Esophagus (tissue), 2 donors: ENCODE results near the gene MGST2. TPM values are rescaled to one million over a fixed set of nuclear protein-coding genes. Genes with fewer than 3 reads are reported as not detected.

Source experiments
- H3K27ac ChIP-seq, 2 donors: one replicate each; pipeline ENCODE4 v1.5.1; 2013; ENCODE audit warnings: low read depth in 2 of 2, mild to moderate bottlenecking in 2 of 2, inconsistent platforms in 1 of 2, low read length in 1 of 2, moderate library complexity in 1 of 2
- H3K27me3 ChIP-seq, 2 donors: one replicate each; pipeline ENCODE4 v1.6.1; 2013; ENCODE audit warnings: low read length in 2 of 2, control low read depth in 1 of 2, mild to moderate bottlenecking in 1 of 2; ENCODE audit not compliant: insufficient read depth in 2 of 2, control insufficient read depth in 1 of 2
- H3K36me3 ChIP-seq, 2 donors: one replicate each; pipeline ENCODE4 v1.6.1; 2013; ENCODE audit warnings: low read length in 1 of 2; ENCODE audit not compliant: control insufficient read depth in 2 of 2, insufficient read depth in 2 of 2
- H3K4me1 ChIP-seq, 2 donors: one replicate each; pipeline ENCODE4 v1.6.1; 2013; ENCODE audit warnings: low read length in 1 of 2; ENCODE audit not compliant: control insufficient read depth in 2 of 2, insufficient read depth in 2 of 2
- H3K4me3 ChIP-seq, 2 donors: one replicate each; pipeline ENCODE4 v1.5.1; 2013; ENCODE audit warnings: low read length in 2 of 2, mild to moderate bottlenecking in 2 of 2, low read depth in 1 of 2, moderate library complexity in 1 of 2
- H3K9me3 ChIP-seq, 2 donors: one replicate each; pipeline ENCODE4 v1.6.1; 2013; ENCODE audit warnings: mild to moderate bottlenecking in 2 of 2, low read depth in 1 of 2, low read length in 1 of 2, moderate library complexity in 1 of 2; ENCODE audit not compliant: control insufficient read depth in 2 of 2, insufficient read depth in 1 of 2
- WGBS, 2 donors: extraction: QIAGEN DNeasy Blood & Tissue Kit; methylation state at CpG; one replicate each; pipeline ENCODE4 v1.1.7; 2013; 5-methylcytosine and 5-hydroxymethylcytosine counted together
- polyA plus RNA-seq, 2 donors: library from polyadenylated mRNA; stranded (reverse); fragments of 200-250 nt; gene quantifications; one replicate each; pipeline ENCODE4 v1.2.3, GENCODE V29; 2013
- donor health status: healthy with polysubstance abuse.
- donor health status: Bipolar disorder and iron deficiency.

The MGST2 gene
- polyA plus RNA-seq, 2 donors = 232 to 331 TPM

DNA sequence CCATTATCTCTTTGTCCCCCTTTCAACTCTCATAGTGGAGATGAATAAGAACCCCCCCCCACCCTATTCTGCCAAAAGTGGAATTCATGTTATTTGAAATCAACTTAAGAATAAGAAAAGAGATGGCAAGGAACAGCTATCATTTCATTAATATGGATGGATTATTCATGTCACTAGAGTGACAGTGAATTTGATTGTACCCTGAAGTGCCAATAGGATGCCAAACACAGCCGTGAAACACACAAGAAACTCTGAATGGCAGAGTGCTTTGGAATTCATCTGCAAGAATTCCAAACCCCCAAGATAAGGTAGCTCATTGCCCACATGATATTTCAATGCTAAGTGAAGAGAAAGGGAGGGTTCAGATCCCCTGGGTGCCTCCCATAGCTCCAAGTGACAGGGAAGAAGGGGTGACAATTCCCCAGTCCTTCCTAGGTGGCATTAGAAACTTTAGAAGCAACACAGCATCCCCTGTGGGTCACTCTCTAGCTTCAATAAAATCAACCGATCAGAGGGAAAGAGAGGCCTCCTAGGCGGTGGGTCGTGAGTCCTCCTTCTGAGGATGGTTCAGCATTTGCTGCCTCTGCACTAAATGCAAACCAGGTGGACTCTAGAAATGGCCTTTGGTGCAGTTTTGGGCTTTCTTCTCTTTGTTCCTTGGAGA, 84.3 kb downstream of the MGST2 start:
- no peaks in the 10 kb centered on the region for H3K36me3 ChIP-seq

GRCh38 chr4:139753686-139754085, 88.1 kb downstream of the MGST2 start:
- no peaks in the 10 kb centered on the region for H3K27me3 ChIP-seq
- no peak overlapping the region for H3K4me3 ChIP-seq
- H3K36me3 ChIP-seq = no peaks in the 10 kb centered on the region
- 87 to 92% methylated on average over 3 of the region's 3 CpGs for WGBS, 2 donors
- H3K9me3 ChIP-seq = peaks cover 0 to 2% of the 10 kb centered on the region in 2 donors
- H3K27ac ChIP-seq = no peak overlapping the region
- peaks cover 0 to 3% of the 10 kb centered on the region in 2 donors for H3K4me1 ChIP-seq

More for the DNA sequence above, 84.3 kb downstream of the MGST2 start:
- Histone ChIP-seq H3K4me3 (no peak overlapping the region), H3K4me1 (peaks cover 0 to 1% of the 10 kb centered on the region in 2 donors), H3K27me3 (no peaks in the 10 kb centered on the region), H3K9me3 (no peaks in the 10 kb centered on the region), H3K27ac (no peak overlapping the region)
- WGBS, 2 donors = 94 to 95% methylated on average over 4 of the region's 4 CpGs

Other genes with a start within 250 kb of the MGST2 start
- 1 to 10 TPM; 1.8 to 2.3 TPM for gene RAB33B, start 211.7 kb upstream of the MGST2 start, polyA plus RNA-seq
- gene SETD7, start 109.6 kb upstream of the MGST2 start, polyA plus RNA-seq = 10 to 100 TPM in 1 of 2 donors, 1 to 10 TPM in 1; 9.9 to 12.0 TPM